GM12873 (cell line): ENCODE results near the gene ACTL7B.
A peak's percentile ranks its signal among the peaks of the same experiment; 100 is the strongest.

Experiments
- TF ChIP-seq, protein P1 (sequence below): IDR thresholded peaks from 2 replicates; pipeline ENCODE4 v1.5.1; 2012; ENCODE audit warnings: low read depth, mild to moderate bottlenecking, moderate library complexity, low read length, control low read depth; ENCODE audit not compliant: insufficient read depth; ENCODE audit errors: missing control alignments

The ACTL7B gene

DNA sequence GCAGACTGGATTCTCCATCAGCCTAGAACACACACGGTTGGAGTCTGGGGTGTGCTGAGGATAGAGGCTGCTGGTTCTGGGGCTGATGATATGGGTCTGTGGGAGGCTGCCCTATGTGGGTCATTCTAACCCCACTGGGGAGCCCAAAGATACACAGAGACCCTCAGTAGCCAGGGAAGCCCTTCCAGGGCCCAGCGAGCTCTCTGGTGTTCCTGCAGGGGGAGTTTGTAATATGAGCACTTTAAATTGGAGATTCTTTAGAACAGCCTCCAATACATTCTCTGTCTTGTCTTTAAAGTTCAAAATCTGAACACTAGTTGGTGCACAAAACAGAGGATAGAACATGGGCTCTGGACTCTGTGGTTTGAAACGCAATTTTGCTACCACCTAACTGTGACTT is 8.7 kb upstream of the ACTL7B start:
- TF ChIP-seq, protein P1, sequence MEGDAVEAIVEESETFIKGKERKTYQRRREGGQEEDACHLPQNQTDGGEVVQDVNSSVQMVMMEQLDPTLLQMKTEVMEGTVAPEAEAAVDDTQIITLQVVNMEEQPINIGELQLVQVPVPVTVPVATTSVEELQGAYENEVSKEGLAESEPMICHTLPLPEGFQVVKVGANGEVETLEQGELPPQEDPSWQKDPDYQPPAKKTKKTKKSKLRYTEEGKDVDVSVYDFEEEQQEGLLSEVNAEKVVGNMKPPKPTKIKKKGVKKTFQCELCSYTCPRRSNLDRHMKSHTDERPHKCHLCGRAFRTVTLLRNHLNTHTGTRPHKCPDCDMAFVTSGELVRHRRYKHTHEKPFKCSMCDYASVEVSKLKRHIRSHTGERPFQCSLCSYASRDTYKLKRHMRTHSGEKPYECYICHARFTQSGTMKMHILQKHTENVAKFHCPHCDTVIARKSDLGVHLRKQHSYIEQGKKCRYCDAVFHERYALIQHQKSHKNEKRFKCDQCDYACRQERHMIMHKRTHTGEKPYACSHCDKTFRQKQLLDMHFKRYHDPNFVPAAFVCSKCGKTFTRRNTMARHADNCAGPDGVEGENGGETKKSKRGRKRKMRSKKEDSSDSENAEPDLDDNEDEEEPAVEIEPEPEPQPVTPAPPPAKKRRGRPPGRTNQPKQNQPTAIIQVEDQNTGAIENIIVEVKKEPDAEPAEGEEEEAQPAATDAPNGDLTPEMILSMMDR, result peak; percentile 8

DNA sequence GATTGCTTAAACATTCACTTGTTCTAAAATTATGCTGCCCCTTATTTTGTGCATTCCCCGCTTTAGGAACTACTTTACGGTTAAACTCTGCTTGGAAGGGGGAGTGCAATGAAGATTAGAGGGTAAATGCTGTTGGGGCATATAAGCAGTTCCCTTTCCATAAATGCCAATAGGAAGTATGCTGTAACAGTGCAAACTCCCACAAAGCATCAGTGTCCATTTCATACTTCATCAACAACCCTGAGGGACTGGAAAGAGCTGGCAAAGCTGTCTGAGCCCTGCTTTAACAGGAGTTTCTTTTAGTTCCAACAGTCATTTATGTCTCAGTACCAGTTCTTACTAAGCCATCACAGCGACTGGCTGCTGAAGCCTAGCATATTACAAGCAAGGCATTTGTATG is 8.1 kb upstream of the ACTL7B start:
- TF ChIP-seq, protein P1, result no peak

DNA sequence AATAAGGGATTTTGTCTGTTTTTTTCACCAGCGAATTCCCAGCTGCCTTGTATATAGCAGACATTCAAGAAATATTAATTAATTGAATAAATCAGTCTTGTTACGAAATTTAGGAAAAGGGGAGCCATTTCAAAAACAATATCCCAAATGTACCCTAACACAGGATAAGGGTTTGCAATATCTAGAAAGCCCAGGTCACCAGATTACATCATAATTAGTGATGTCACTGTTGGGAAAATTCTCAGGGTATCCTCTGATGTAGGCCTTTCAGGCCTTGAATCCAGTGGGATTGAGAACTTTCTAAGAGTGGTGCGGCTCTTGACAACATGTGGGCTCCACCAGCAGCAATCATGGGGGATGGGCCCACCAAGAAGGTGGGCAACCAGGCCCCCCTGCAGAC is 6.2 kb upstream of the ACTL7B start, which contains the start of gene ACTL7A:
ACTL7A (plus strand) TSS at position 270 of the 400 bp plus-strand sequence; CDS start at position 327, 57 bp downstream.
- TF ChIP-seq, protein P1, result no peak

DNA sequence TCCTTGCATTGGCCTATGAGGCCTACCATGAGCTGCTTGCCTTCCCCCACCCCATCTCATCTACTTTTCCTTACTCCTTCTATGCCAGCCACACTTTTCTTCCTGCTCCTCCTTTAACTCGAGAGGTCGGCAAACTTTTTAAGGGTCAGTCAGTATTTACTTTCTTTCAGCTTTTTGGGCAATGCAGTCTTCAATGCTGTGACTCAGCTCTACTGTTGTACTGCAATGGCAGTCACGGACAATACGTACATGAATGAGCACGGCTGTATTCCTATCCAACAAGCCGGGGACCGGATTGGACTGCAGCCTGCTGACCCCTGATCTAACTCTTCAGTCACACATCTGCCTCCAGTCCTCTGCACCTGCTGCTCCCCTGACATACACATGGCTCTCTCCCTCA is 5.7 kb upstream of the ACTL7B start:
- TF ChIP-seq, protein P1, result no peak

DNA sequence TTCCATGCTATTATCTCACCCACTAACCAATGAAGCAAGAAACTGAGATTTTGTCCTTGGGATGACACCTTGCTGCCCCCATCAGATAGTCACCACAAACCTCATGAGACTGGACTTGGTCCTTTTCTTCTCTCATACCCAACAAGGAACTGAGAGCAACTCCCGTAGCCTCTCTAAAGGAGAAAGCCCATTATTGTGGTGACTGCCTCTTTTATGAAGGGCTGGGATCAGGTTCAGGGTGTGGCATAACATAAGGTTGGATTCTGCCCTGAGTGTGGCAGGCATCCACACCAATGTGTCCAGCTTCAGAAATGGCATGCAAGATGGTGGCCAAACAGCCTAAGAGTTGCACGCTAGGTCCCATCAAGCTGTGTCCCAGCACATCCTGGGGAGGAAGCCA is 5.0 kb upstream of the ACTL7B start:
- TF ChIP-seq, protein P1, result no peak

DNA sequence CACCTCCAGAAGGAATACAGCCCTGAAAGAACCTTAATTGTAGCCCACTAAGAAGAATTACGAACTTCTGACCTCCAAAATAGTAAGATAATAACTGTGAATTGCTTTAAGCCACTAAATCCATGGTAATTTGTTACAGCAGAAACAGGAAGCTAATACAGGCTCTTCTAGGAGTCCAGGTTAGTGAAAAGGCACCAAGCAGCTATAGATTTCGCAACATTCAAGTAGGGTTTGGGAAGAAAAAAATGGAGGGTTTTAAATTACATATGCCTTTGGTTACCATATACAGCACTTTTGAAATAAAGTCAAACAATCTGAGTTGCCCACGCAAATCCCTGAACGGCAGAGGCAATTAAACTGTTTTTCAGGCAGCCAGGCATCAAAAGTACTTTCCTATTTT is 4.6 kb upstream of the ACTL7B start:
- TF ChIP-seq, protein P1, result no peak

DNA sequence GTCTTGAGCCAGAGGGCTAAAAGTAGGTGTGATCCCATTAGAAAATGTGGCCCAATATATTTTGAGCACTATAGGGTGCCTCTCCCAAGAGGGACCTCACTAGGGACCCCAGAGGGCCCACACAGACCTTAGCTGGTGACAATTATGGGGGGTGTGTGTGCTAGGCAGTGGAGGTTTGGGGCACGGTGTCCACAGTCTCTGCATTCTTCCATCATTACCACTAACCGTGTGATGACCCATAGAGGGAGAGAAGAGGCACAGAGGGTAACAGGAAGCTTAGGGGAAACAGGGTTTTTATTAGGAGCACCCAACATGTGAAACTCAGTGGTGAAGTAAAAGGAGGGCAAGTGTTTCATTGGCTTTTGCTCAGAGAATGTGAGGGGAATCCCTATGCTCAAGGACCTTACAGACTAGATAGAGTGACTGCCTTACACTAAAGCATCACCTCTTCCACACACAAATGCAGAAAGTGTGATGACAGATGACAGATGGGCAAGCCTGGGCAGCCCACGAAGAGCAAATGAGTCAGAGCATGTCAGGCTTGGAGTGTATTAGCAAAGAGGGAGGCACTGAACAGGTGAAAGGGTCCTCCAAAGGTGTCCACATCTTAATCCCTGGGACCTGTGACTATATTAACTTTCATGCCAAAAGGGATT is 3.8 kb upstream of the ACTL7B start:
- TF ChIP-seq, protein P1, result no peak

DNA sequence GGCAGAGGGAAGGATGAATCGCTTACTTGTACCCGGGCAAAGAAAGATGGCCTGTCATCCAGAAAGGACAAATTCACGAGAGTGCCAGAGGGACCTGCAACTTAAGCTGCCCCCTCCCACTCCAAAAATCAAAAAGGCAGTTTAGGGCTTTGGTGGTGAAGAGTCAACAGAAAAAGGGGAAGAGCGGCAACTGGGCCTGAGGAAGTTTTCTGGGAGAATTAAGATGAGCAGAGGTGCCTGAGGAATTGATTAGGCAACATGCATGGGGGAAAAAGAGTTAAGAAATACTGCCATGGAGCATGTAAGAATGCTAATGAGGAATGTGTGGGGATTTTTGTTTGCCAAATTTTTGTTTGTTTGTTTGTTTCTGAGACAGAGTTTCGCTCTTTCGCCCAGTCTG is 1.8 kb upstream of the ACTL7B start:
- TF ChIP-seq, protein P1, result no peak
